GM18870 (cell line): ENCODE measurements around the gene PM20D1.
"Not testable (repeated sequence)": the region's sequence is repeated elsewhere in the genome, so short reads cannot be mapped to it uniquely, and the experiment has no call there.

Experiments
- ATAC-seq: cut with Tn5 transposase; IDR thresholded peaks from one replicate; pipeline ENCODE4 v1.9.1; 2021; ENCODE audit warnings: moderate library complexity; ENCODE audit not compliant: unreplicated experiment

The PM20D1 gene, protein sequence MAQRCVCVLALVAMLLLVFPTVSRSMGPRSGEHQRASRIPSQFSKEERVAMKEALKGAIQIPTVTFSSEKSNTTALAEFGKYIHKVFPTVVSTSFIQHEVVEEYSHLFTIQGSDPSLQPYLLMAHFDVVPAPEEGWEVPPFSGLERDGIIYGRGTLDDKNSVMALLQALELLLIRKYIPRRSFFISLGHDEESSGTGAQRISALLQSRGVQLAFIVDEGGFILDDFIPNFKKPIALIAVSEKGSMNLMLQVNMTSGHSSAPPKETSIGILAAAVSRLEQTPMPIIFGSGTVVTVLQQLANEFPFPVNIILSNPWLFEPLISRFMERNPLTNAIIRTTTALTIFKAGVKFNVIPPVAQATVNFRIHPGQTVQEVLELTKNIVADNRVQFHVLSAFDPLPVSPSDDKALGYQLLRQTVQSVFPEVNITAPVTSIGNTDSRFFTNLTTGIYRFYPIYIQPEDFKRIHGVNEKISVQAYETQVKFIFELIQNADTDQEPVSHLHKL

DNA sequence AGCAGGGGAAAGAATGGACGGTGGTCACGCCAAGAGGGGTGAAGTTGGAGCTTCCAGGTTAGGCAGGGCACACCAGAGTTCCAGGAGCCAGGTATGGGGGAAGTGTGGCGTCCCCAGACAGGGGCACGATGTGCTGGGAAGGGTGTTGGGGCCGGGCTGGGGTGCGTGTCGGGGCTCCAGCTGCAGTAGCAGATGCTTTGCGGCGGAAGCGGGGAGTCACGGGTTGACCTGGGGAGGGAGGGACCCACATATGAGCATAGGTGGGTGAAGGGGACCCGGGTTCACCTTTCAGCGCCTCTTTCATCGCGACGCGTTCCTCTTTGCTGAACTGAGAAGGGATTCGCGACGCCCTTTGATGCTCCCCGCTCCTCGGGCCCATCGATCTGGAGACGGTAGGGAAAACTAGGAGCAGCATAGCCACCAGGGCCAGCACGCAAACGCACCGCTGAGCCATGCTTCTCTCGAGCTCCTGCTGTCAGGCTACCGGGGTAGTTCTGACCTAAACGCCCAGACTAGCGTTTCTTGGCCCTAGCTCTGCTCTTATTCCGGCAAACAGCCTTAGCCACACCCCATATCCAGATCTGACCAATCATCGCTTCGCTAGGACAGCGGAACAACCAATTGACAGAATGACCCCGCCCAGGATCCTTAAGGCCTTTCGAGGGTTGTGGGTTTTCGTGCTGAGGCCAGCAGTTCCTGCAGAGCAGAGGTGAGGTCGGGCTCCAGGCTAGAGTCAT, at the start of gene PM20D1:
PM20D1 (minus strand) TSS at position 514 of the 737 bp plus-strand sequence; CDS start at position 454, 60 bp downstream.
- peak; percentile 78 for ATAC-seq

DNA sequence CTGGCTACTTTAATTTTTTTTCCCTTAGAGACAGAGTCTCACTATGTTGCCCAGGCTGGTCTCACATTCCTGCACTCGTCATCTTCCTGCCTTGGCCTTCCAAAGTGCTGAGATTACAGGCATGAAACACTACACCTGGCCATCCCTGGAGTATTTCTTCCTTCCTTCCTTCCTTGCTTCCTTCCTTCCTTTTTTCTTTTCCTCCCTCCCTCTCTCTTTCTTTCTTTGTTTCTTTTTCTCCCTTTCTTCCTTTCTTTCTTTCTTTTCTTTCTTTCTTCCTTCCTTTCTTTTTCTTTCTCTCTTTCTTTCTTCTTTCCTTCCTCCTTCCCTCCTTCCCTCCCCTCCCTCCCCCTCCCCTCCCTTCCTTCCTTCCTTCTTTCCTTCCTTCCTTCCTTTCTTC, 46.4 kb upstream of the PM20D1 start:
- no peak for ATAC-seq

DNA sequence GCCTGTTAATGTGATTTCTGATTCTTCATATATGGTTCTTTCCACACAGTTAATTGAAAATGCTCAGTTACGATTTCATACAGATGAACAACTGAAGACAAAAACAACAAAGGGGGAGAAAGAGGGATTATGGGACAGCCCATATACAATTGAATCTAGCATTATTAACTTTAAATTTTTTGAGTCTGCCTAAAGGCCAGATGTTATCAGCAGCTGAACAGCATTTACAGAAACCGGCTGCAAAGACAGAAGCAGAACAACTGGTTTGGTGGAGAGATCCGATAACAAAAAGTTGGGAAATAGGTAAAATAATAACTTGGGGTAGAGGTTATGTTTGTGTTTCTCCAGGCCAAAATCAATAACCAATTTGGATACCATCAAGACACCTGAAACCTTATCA, 44.2 kb upstream of the PM20D1 start:
- ATAC-seq: not testable (repeated sequence)

DNA sequence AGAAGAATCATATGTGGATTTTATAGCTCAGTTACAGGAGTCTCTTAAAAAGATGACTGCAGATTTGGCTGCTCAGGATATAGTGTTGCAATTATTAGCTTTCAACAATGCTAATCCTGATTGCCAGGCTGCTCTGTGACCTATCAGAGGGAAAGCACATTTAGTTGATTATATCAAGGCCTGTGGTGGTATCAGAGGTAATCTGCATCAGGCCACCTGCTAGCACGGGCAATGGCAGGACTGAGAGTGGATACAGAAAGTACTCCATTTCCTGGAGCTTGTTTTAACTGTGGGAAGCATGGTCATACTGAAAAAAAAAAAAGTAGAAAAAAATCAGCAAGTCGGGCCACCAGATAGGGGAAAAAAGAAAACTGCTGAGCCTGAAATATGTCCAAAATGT, 42.2 kb upstream of the PM20D1 start:
- ATAC-seq: not testable (repeated sequence)

DNA sequence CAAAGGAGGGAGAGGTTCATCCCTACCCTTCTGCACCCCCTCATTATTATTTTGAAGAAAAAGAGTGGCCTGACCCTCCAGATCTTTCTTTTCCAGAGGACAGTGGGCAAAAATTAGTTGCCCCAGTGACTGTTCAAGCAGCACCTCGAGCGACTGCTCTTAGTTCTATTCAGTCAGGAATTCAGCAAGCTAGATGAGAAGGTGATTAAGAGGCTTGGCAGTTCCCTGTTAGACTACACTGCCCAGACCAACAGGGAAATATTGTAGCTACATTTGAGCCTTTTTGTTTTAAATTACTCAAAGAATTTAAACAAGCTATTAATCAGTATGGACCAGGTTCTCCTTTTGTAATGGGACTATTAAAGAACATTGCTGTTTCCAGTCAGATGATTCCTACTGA, 41.5 kb upstream of the PM20D1 start:
- ATAC-seq: not testable (repeated sequence)

DNA sequence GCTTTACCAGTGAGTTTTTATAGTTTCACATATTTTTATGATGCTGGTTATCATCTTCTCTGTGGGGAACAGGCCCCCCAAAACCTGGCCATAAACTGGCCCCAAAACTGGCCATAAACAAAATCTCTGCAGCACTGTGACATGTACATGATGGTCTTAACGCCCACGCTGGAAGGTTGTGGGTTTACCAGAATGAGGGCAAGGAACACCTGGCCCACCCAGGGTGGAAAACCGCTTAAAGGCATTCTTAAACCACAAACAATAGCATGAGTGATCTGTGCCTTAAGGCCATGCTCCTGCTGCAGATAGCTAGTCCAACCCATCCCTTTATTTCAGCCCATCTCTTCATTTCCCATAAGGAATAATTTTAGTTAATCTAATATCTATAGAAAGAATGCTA, 40.7 kb upstream of the PM20D1 start:
- ATAC-seq: not testable (repeated sequence)

DNA sequence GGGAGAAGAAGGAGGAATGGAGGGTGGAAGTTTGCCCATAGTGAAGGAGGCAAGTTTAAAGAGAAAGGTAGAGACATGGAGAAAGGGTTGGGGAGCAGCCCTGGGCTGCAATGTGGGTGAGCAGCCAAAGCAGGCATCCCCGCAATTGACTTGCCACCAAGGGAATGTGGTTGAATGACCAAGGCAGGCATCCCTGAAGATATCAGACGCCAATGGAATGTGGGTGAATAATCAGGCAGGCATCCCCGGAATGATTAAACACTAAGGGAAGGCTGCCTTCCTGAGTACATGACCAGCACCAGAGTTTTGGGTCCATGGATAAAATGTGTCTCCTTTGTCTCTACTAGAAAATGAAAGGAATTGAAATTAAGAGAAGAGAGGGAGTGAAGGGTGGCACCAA, 39.8 kb upstream of the PM20D1 start:
- ATAC-seq: not testable (repeated sequence)

DNA sequence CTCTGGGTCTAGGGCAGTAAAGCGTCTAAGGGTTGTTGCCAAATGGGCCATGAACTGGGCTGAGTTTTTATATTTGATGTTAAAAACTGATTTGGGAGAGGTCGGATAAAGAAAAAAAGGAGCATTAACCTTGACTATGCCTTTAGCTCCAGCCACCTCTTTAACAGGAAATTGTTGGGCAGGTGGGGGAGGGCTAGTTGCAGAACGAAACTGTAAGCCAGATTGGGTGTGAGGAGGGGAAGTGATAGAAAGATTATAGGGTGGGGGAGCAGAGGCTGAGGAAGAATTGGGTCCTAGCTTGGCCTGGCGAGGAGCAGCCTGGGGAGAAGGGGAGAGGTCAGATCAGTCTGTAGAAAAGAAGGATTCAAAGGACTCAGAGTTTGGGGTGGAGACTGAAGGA, 39.1 kb upstream of the PM20D1 start:
- not testable (repeated sequence) for ATAC-seq

DNA sequence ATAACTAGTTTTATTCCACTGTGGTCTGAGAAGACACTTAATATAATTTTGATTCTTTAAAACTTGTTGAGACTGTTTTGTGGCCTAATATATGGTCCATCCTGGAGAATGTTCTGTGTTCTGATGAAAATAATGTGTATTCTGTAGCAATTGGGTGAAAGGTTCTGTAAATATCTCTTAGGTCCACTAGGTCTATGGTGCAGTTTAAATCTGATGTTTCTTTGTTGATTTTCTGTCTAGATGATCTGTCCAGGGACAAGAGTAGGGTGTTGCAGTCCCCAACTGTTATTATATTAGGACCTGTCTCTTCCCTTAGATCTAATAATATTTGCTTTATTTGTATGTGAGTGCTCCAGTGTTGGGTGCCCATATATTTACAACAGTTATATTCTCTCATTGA, 33.9 kb upstream of the PM20D1 start:
- ATAC-seq: no peak

DNA sequence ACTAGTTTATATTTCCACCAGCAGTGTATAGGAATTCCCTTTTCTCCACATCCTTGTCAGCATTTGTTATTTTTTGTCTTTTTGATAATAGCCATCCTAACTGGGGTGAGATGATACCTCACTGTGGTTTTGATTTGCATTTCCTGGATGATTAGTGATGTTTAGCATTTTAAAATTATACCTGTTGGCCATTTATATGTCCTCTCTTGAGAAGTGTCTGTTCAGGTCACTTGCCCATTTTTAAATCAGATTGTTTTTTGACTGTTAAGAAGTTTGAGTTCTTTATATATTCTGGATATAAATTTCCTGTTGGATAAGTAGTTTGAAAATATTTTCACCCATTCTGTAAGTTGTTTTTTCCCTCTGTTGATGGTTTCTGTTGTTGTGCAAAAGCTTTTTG, 31.0 kb upstream of the PM20D1 start:
- ATAC-seq: no peak

DNA sequence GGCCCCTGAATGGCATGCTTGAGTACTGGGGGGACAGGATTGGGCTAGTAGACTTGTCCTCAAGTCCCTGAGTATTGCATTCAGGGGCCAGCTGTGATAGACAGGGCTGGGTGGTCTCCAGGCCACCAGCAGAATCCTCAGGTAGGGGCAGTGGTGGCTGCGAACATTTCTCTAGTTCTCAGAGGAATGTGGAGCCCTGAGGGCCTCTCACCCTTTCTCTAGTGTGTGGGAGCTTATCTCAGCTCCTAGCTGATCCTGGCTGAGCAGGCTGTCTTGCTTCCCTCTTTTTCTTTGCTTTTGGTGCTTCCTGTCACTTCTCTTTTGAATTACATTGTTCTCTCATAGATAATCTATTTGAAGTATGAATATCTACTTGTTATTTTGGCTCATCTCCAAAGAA, 30.0 kb upstream of the PM20D1 start:
- ATAC-seq: no peak

DNA sequence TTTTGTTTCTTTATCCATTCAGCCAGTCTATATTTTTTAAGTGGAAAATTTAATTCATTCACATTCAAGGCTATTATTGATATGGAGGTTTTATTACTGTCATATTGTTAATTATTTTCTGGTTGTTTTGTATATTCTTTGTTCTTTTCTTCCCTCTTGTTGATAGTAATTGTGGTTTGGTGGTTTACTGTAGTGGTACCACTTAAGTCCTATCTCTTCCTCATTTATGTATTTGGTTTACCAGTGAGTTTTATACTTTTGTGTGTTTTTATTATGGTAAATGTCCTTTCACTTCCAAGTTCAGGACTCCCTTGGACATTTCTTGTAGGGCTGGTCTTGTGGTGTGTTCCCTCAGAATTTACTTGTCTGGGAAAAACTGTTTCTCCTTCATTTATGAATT, 28.1 kb upstream of the PM20D1 start:
- ATAC-seq: no peak

DNA sequence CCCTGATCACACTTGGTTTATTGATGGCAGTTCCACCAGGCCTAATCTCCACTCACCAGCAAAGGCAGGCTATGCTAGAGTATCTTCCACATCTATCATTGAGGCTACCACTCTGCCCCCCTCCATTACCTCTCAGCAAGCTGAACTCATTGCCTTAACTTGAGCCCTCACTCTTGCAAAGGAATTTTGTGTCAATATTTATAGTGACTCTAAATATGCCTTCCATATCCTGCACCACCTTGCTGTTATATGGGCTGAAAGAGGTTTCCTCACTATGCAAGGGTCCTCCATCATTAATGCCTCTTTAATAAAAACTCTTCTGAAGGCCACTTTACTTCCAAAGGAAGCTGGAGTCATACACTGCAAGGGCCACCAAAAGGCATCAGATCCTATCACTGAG, 23.2 kb upstream of the PM20D1 start:
- not testable (repeated sequence) for ATAC-seq

DNA sequence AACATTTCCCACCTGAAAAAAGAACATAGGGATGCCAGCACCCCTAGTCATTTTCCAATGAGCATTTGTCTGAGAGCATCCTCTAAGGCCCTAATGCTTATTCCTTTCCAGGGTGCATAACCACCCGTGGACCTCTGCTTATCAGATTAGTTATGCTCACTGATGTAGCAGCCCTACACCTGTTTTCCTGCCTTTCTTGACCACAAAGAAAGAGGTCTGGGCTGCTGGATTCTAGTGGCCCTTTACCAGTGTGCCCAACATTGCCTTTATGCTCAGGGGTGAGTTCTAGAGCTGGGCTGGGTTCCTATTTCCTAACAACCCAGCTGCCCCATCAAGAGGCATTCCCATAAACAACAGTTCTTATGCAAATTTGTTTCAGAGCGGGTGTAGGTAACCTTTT, 20.3 kb upstream of the PM20D1 start:
- no peak for ATAC-seq

DNA sequence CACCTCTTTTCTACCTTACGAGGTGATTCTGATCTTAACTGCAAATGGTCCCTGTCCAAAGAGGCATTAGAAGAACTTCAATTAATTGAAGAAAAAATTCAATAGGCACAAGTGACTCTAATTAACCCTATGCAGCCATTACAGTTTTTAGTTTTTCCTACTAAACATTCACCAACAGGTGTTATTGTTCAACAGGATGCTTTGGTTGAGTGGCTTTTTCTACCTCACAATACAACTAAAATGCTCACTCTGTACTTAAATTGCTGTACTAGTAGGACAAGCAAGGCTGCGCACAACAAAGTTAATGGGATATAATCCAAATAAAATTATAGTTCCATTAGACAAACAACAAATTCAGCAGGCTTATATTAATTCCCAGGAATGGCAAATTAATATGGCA, 11.6 kb upstream of the PM20D1 start:
- no peak for ATAC-seq

DNA sequence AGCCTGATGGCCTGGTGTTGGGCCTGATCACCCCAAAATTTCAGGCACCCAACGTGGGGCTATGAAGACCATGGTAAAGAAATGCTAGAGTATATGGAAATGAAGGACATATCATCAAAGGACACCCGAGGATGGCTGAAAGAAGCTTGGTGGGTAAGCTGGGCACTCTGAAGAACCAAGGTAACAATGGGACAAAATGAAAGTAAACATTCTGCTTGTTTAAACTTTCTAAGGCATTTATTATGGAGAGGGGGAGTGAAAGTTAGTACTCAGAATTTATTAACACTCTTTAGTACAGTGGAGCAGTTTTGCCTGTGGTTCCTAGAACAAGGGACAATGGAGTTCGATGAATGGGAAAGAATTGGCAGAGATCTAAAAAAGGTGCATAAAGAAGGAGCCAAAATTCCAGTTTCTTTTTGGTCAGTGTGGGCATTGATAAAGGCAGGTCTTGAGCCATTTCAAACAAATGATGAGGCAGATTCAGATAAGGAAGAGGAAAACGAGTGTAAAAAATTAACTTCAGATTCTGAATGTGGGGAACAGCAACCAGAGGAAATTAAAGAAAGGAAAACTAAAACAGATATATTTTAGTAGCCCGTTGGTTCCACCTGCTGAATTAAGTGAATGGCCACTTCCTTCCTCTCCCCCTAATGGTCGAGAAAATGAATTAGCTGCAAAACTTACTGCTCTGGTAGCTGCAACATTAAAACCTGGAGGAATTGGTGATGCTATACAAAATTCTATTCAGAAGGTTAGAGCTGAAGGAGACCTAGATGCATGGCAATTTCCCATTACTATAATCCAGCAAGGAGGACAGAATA, 8.4 kb upstream of the PM20D1 start:
- ATAC-seq: no peak

DNA sequence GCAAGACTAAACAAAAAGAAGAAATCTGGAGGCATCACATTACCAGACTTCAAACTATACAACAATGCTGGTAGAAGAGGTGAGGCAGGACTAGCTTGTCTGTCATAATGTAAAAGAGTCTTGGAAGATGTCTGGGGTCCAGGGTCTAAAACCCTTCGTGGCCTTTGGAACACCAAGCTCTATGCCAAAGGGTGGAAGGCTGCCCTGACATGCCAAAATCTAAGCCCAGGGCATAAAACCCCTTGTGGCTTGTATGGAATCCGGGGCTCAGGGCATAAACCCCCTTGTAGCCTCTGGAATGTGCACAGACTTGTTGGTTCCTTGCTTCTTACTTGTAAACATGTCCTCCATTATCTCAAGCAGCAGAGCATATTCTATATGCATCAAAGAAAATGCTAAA, 7.6 kb upstream of the PM20D1 start:
- not testable (repeated sequence) for ATAC-seq

DNA sequence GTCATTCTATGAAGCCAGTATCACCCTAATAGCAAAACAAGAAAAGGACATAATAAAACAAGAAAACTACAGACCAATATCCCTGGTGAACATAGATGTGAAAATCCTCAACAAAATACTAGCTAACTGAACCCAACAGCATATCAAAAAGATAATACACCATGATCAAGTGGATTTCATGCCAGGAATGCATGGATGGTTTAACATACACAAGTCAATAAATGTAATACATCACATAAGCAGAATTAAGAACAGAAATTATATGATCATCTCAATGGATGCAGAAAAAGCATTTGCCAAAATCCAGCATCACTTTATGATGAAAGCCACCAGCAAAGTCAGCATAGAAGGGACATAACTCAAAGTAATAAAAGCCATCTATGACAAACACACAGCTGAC, 6.5 kb upstream of the PM20D1 start:
- no peak for ATAC-seq

DNA sequence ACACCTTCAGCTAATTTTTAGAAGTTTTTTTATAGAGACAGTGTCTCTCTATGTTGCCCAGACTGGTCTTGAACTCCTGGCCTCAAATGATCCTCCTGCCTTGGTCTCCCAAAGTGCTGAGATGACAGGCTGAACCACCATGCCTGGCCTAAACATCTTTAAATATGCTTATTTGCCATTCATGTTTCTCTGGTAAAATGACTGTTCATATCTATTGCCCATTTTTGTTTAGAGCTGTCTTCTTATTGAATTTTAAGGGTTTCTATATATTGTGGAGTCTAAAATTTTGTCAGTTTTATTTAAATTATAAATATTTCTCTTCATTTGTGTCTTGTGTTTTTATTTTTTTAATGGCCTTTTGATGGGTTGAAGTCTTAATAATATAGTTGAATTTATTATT, 3.0 kb upstream of the PM20D1 start:
- ATAC-seq: no peak

DNA sequence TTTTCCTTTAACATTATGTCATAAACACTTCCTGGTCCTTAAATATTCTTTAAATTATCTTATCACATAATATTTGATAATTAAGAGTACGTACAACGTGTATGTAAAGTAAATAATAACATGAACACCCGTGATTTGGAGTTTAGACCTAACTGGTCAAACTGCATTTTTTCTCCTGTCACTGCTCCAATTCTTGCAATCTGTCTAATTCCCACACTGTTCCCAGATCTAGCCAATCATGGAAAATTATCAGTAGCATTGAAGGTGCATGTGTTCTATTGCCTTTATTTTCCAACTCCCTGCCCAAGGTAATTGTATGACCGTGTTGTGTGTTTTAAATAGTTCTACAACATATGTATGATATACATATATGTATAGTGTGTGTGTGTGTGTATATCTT, 2.1 kb upstream of the PM20D1 start:
- ATAC-seq: no peak
